SKM-1 (cell line): ENCODE data around the gene ALPP.
"Not testable (repeated sequence)": the region's sequence is repeated elsewhere in the genome, so short reads cannot be mapped to it uniquely, and the experiment has no call there.

Experiments used
- DNase-seq: peaks from one replicate; lab custom pipeline; 2025; ENCODE audit not compliant: unreplicated experiment; lab: John Stamatoyannopoulos, UW

The ALPP gene

DNA sequence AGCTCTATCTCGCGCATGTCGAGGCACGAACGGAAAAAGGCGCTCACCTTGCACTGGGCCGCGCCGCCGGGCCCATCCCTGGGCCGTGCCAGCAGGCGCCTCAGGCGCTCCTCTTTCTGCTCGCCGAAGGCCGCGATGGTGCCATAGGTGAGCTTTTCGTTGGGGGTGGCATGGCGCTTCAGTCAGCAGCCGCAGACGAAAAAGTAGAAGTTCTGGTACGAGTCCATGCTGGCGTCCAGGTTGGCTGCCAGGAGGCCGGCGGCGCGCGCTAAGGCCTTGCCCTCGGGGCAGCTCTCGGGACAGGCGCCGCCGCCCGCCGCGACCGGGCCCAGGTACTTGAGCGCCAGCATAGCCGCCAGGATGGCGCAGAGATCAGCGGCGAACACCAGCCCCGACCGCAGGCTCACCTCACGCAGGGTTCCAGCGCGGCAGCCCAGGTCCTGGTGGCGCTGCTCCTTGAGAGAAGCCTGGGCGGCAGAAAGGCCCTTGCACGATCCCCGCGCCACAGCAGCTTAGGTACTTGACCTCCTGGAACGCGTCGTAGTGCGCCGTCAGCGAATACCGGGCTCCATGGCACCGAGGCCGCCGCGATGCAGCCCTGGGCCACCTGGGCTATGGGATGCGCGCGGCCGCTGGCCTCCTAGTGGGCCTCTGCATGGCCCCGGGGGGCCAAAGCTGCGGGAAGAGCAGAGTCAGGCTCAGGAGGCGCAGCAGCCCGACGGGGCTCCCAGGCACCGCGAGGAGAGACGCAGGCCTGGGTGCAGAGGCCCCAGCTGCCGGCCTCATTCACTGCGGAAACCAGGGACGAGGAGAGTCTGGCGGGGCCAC is 40.9 kb downstream of the ALPP start:
- DNase-seq = no peak

DNA sequence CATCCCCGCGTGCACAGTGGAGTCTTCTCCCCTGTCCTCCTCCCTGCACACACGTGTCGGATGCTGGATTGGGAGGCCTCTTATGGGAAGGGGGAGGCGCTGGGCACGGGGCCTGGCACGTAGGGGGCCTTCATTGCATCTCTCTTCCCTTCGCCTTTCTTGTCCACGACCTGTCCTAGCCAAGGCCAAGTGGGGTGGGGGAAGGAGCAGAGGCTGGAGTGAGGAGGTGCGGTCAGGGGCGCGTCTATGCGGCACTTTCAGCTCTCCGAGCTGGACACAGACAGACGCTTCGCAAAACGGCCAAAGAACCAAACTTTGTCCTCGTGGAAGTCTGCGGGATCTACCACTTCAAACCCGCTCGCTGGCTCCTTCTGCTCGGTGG is 41.5 kb downstream of the ALPP start:
- DNase-seq = no peak

DNA sequence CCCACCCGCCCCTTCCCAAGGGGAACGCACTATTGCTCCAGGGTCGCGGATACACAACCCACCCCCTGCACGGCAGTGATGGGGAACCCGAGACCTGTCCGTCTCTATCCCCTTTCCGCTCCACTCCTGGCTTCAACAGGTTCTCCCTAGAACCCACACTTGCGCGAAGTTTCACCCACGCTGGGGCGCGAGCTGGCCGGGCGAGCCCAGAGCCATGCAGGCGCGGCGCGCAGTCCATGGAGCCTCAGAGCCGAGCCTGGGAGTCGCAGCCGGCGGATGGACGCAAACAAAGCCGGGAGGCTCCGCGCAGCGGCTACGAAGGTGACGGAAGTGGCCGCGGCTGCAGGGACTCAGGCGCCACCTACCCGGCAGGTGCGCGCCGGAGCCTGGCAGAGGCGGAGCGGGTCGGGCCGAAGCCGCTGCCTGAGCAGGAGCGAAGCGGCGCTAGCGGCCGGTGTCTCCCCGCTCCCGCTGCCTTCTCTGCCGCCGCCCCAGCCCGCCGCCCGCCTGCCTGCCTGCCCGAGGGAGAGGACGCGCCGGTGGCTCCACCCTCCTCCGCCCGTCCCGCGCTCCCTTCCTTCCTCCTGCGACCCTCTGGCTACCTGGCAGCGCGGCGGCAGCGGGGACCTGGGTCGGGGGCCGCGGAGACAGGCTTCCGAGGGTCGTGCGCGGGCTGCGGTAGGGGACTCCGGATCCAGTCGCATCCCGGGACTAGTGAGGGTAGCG is 42.1 kb downstream of the ALPP start:
- DNase-seq = no peak

DNA sequence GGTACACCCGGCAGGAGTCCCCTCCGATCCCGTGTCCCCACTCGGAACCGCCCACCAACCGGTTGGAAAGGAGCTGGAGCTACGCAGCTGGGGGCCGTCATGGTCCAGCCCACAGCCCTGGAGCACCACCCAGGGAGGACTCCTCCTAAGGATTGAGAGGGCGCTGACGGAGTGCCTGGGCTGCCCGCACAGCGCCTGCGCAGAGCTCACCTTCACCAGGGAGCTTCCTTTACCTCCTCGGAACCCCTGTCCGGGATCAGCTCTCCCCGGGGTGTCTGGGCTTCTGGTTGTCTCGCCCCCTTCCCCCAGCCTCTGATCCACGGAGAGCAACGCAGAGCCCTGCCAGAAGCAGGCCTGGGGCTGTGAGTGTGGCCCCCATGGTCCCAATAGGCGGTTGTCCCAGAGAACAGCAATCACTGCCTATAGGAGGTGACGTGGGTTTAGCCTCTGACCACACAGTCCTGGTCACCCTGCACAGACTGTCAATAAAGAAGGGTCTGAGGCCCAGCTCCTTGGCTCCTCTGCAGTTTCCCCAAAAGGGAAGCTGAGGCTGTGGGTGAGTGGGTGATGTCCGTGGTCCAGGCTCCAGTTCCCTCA is 42.7 kb downstream of the ALPP start:
- DNase-seq = no peak

DNA sequence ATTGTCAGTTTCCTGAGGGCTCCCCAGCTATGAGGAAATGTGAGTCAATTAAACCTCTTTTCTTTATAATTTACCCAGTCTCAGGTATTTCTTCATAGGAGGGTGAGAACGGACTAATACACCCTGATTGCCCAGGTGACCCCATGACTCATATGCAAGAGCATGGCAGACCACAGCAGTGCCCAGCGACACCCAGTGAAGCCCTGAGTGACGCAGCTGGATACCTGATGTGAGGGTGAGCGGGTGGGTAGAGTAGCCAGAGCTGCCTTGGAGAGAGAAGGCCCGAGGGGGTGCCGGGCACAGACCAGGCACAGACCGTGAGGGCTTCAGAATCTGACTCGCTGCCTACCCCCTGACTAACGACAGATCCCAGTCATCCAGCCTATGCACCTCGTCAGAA is 43.5 kb downstream of the ALPP start:
- no peak for DNase-seq

DNA sequence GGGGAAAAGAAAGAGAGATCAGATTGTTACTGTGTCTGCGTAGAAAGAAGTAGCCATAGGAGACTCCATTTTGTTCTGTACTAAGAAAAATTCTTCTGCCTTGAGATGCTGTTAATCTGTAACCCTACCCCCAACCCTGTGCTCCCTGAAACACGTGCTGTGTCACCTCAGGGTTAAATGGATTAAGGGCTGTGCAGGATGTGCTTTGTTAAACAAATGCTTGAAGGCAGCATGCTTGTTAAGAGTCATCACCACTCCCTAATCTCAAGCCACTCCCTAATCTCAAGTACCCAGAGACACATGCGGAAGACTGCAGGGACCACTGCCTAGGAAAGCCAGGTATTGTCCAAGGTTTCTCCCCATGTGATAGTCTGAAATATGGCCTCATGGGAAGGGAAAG is 44.4 kb downstream of the ALPP start:
- not testable (repeated sequence) for DNase-seq

DNA sequence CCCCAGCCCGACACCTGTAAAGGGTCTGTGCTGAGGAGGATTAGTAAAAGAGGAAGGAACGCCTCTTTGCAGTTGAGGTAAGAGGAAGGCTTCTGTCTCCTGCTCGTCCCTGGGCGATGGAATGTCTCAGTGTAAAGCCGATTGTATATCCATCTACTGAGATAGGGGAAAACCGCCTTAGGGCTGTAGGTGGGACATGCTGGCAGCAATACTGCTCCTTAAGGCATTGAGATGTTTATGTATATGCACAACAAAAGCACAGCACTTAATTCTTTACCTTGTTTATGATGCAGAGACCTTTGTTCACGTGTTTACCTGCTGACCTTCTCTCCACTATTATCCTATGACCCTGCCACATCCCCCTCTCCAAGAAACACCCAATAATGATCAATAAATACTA is 44.9 kb downstream of the ALPP start:
- DNase-seq = not testable (repeated sequence)

DNA sequence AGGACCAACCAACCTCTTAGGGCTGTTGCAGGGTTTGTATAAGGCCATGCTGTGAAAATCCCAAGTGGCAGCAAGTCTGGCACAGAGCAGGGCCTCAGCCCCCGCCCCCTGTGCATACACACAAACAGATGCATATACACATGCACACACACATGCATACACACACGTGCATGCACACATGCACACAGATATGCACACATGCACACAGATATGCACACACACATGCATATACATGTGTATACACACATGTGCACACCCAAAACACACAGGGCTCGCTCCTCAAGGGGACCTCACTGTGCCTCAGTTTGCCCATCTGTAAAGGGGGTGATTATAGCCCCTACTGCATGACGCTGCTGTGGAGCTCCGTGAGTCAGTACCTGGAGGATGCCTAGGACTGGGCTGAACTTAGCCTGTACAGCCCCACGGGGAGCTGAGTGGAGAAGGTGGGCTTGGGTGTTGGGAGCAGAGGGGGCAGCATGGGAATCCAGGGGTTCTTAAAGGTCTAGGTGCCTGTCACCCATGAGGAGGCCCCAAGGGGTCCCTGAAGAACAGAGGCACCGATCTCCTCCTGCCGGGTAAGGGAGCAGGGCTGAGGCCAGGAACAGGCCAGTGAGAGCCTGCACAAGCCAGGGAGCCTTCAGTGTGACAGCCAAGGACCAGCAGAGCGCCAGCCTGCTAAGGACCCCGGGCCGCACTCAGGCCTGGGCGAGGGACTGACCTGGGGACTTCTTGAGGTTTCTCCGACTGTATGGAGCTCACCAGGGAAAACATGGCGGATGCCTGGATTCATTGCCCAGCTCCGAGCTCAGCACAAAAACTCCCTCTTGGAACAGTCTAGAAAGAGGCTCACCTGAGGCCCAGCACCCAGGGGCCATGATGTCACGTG is 53.4 kb downstream of the ALPP start:
- no peak for DNase-seq
